GM10266 (cell line): ENCODE results near the gene MTHFD1L.
"Not testable (repeated sequence)": the region's sequence is repeated elsewhere in the genome, so short reads cannot be mapped to it uniquely, and the experiment has no call there.

Experiments used
- DNase-seq: peaks from one replicate; pipeline ENCODE4 v3.0.0; 2012; ENCODE audit errors: extremely low spot score
- CTCF ChIP-seq: IDR thresholded peaks from 2 replicates; pipeline ENCODE4 v1.5.1; 2012; ENCODE audit warnings: mild to moderate bottlenecking, low read depth; ENCODE audit not compliant: control insufficient read depth, insufficient read depth; ENCODE audit errors: missing control alignments

MTHFD1L gene

GRCh38 chr6:150840185-150840584, 25.3 kb upstream of the MTHFD1L start:
- no peak for TF ChIP-seq CTCF
- DNase-seq: no peak

- DNase-seq: no peak
- no peak for TF ChIP-seq CTCF
These were observed 24.3 kb upstream of the MTHFD1L start for GRCh38 chr6:150841189-150841588.

GRCh38 chr6:150841697-150842096, 23.8 kb upstream of the MTHFD1L start:
- no peak for DNase-seq
- no peak for TF ChIP-seq CTCF

- no peak for TF ChIP-seq CTCF
- no peak for DNase-seq
These were observed 21.1 kb upstream of the MTHFD1L start for GRCh38 chr6:150844371-150844770.

GRCh38 chr6:150846641-150847040, 18.9 kb upstream of the MTHFD1L start:
- TF ChIP-seq CTCF: no peak
- no peak for DNase-seq

- DNase-seq: no peak
- TF ChIP-seq CTCF: no peak
These were observed 17.1 kb upstream of the MTHFD1L start for GRCh38 chr6:150848400-150848799.

GRCh38 chr6:150854392-150854791, 11.1 kb upstream of the MTHFD1L start:
- not testable (repeated sequence) for DNase-seq

GRCh38 chr6:150855171-150855570, 10.3 kb upstream of the MTHFD1L start:
- not testable (repeated sequence) for DNase-seq
